HepG2 (cell line): ENCODE data around the gene CATSPERB. TPM values are rescaled to one million over a fixed set of nuclear protein-coding genes. Genes with fewer than 3 reads are reported as not detected.

ENCODE experiments used
- ATAC-seq: fragments of 200-7000 bp; cut with Tn5 transposase; 3 replicates; pipeline ENCODE4 v1.9.1; 2020; ENCODE audit warnings: mild to moderate bottlenecking, moderate library complexity
- BruUV-seq: library from RNA; stranded (reverse); fragments of 400-500 nt; replicated peaks from 2 replicates; lab custom pipeline; 2021; lab: Mats Ljungman, UMichigan
- CTCF ChIA-PET: fragments of 300-600 bp; formaldehyde crosslinking; extraction: SDS; loops from one replicate; lab custom pipeline; 2021; ENCODE audit warnings: low total read pairs, inconsistent platforms, low intra/inter-chr PET ratio; lab: Yijun Ruan, JAX
- POLR2A ChIA-PET: fragments of 350-600 bp; sonication (Branson Sonifier 250); formaldehyde crosslinking; loops from one replicate; lab custom pipeline; 2020; ENCODE audit warnings: antibody characterized with exemption, inconsistent platforms; lab: Yijun Ruan, JAX
- DNase-seq: peaks from one replicate; pipeline ENCODE4 v3.0.0-alpha.2; 2015; ENCODE audit warnings: low spot score
- FAIRE-seq: peaks from 3 replicates; lab custom pipeline; 2011; peaks lifted over from hg19 to GRCh38; lab: Jason Lieb, UNC
- H2AFZ ChIP-seq: one replicate; pipeline ENCODE4 v1.6.1; 2011; ENCODE audit warnings: low read length, inconsistent platforms
- H3K27ac ChIP-seq: fragments of 300-600 bp; 3 replicates; pipeline ENCODE4 v1.8.0; 2011; ENCODE audit warnings: mixed run types, mild to moderate bottlenecking, mixed read lengths, low read length, inconsistent platforms; ENCODE audit not compliant: insufficient read depth; ENCODE audit errors: extremely low read length
- H3K27me3 ChIP-seq, 2 experiments: fragments of 200-600 bp in 1 of 2; 2 replicates in 1 of 2; 3 replicates in 1 of 2; pipeline versions ENCODE4 v1.6.0 to v1.8.0; 2011; ENCODE audit warnings: low read length in 2 of 2, mild to moderate bottlenecking in 2 of 2, moderate library complexity in 2 of 2, inconsistent platforms in 1 of 2; ENCODE audit not compliant: insufficient read depth in 2 of 2, control insufficient read depth in 1 of 2
- H3K36me3 ChIP-seq, 2 experiments: fragments of 200-600 bp in 1 of 2; replicated peaks in 1 of 2; 2 replicates in 1 of 2; 3 replicates in 1 of 2; pipeline versions ENCODE4 v1.5.1 to v1.8.0; 2011; ENCODE audit warnings: low read length in 2 of 2, inconsistent platforms in 1 of 2; ENCODE audit not compliant: insufficient read depth in 2 of 2, control insufficient read depth in 1 of 2
- H3K4me1 ChIP-seq: 2 replicates; pipeline ENCODE4 v1.5.1; 2012; ENCODE audit warnings: low read length, inconsistent platforms; ENCODE audit not compliant: insufficient read depth
- H3K4me2 ChIP-seq: 2 replicates; pipeline ENCODE4 v1.6.0; 2011; ENCODE audit warnings: low read depth, low read length, inconsistent platforms
- H3K4me3 ChIP-seq, 3 experiments: fragments of 200-600 bp in 1 of 3; sonication (generic), shearing (Covaris generic) in 1 of 3; replicated peaks in 1 of 3; 2 replicates each; pipeline ENCODE4 v1.5.1; 2011 to 2016; ENCODE audit warnings: low read length in 3 of 3, inconsistent platforms in 2 of 3, low read depth in 2 of 3, mild to moderate bottlenecking in 2 of 3, control low read depth in 1 of 3, mixed read lengths in 1 of 3; ENCODE audit not compliant: insufficient read depth in 1 of 3
- H3K79me2 ChIP-seq: one replicate; pipeline ENCODE4 v1.6.1; 2011; ENCODE audit warnings: low read length, inconsistent platforms; ENCODE audit not compliant: insufficient read depth
- H3K9ac ChIP-seq: 2 replicates; pipeline ENCODE4 v1.6.0; 2011; ENCODE audit warnings: mild to moderate bottlenecking, low read depth, low read length, inconsistent platforms; ENCODE audit not compliant: insufficient read depth
- H3K9me3 ChIP-seq: 2 replicates; pipeline ENCODE4 v1.5.1; 2012; ENCODE audit warnings: mild to moderate bottlenecking, low read length
- H4K20me1 ChIP-seq: 2 replicates; pipeline ENCODE4 v1.6.0; 2011; ENCODE audit warnings: inconsistent platforms, mild to moderate bottlenecking, low read length, moderate library complexity; ENCODE audit not compliant: insufficient read depth
- AGO2 ChIP-seq: fragments of 200-400 bp; formaldehyde crosslinking; optimal IDR thresholded peaks from 2 replicates; pipeline ENCODE3; 2017; ENCODE audit warnings: mild to moderate bottlenecking, low read depth, low read length, moderate library complexity
- CBX1 ChIP-seq: IDR thresholded peaks from one replicate; pipeline ENCODE4 v1.6.1; 2016; ENCODE audit warnings: antibody characterized with exemption, low read depth
- CEBPG ChIP-seq: IDR thresholded peaks from 2 replicates; pipeline ENCODE4 v1.6.1; 2016
- GTF2F1 ChIP-seq: fragments of 150-350 bp; IDR thresholded peaks from 2 replicates; pipeline ENCODE4 v1.6.1; 2014; ENCODE audit warnings: low read length
- IKZF1 ChIP-seq: fragments of 450-650 bp; IDR thresholded peaks from 2 replicates; pipeline ENCODE4 v1.7.1; 2016
- SATB2 ChIP-seq: sonication (generic); formaldehyde crosslinking; IDR thresholded peaks from 2 replicates; pipeline ENCODE4 v1.5.0; 2020; ENCODE audit warnings: missing genetic modification reagents
- ZNF10 ChIP-seq: sonication (generic); formaldehyde crosslinking; IDR thresholded peaks from 2 replicates; pipeline ENCODE4 v1.4.0; 2020; ENCODE audit warnings: mild to moderate bottlenecking, low read depth, missing genetic modification reagents, borderline replicate concordance
- ZNF660 ChIP-seq: sonication (generic); formaldehyde crosslinking; IDR thresholded peaks from 2 replicates; pipeline ENCODE4 v1.5.1; 2020; ENCODE audit warnings: mild to moderate bottlenecking, low read depth, missing genetic modification reagents, borderline replicate concordance
- ZNF878 ChIP-seq: sonication (generic); formaldehyde crosslinking; IDR thresholded peaks from 2 replicates; pipeline ENCODE4 v1.8.1; 2023; ENCODE audit warnings: mild to moderate bottlenecking, missing genetic modification reagents, moderate library complexity
- whole genome bisulfite sequencing: methylation state at CpG from one replicate; pipeline ENCODE4 v1.1.6; 2017; ENCODE audit warnings: low lambda C conversion rate; 5-methylcytosine and 5-hydroxymethylcytosine counted together
- in situ Hi-C: cut with HindIII; loops from 2 replicates; pipeline ENCODE4 v1.10.0; 2017; ENCODE audit warnings: low pct_unique_long_range_greater_than_20kb; ENCODE audit not compliant: extremely low pct_ligation_motif_present
- intact Hi-C: fragments of 100-400 bp; cut with micrococcal nuclease; formaldehyde crosslinking; loops from one replicate; pipeline ENCODE4 v1.10.0; 2022; ENCODE audit not compliant: unreplicated experiment
- polyA plus RNA-seq, 8 experiments: library from polyadenylated mRNA; depleted of rRNA in 3 of 8; stranded (reverse) in 7 of 8; unstranded in 1 of 8; fragments of >200 nt; fragmentation: Illumina TruSeq in 4 of 8; extraction: Trizol in 4 of 8; gene quantifications; 2 replicates each; pipeline versions ENCODE4 v1.2.1 to v1.2.3, GENCODE V29; 2011 to 2016; ENCODE audit warnings: low read depth in 4 of 8, missing spikeins in 1 of 8, mixed read lengths in 1 of 8; ENCODE audit not compliant: insufficient read depth in 1 of 8
- total RNA-seq, 5 experiments: library from RNA; depleted of rRNA; stranded (reverse); fragments of >200 nt; fragmentation: Illumina TruSeq; extraction: Trizol; gene quantifications; 2 replicates each; pipeline ENCODE4 v1.2.3, GENCODE V29; 2016; ENCODE audit warnings: low read depth in 1 of 5

CATSPERB gene
- total and polyA plus RNA-seq, 2 of the 13 experiments (the other 11 are each of a cell fraction or from before 2014, with no cell fraction given) = not detected

GRCh38 chr14:91706996-91707395 lies 24.9 kb downstream of the CATSPERB start:
- H2AFZ ChIP-seq = no peak overlapping the region
- no TSS peak for BruUV-seq
- H3K4me1 ChIP-seq = no peaks in the 10 kb centered on the region
- no peaks in the 10 kb centered on the region for H3K79me2 ChIP-seq
- H3K9me3 ChIP-seq = no peaks in the 10 kb centered on the region
- in situ Hi-C loops = no loop called here
- no peak overlapping the region for H3K4me3 ChIP-seq
- no peak overlapping the region for H3K27ac ChIP-seq
- no peak overlapping the region for H3K9ac ChIP-seq
- ATAC-seq (no peak), FAIRE-seq (no peak), DNase-seq (no peak)
- intact Hi-C loops = no loop called here
- ChIA-PET POLR2A (no interaction called here), CTCF (no interaction called here)
- no peaks in the 10 kb centered on the region for H4K20me1 ChIP-seq
- no peak overlapping the region for H3K4me2 ChIP-seq
- no peaks in the 10 kb centered on the region; a peak in 1 of 5 replicates for H3K27me3 ChIP-seq
- no peak for TF ChIP-seq SATB2
- no peak for TF ChIP-seq IKZF1
- H3K36me3 ChIP-seq = no peaks in the 10 kb centered on the region

GRCh38 chr14:91694643-91695042 lies 37.2 kb downstream of the CATSPERB start:
- Histone ChIP-seq H3K4me1 (no peaks in the 10 kb centered on the region), H3K79me2 (no peaks in the 10 kb centered on the region), H3K4me2 (no peak overlapping the region), H3K4me3 (no peak overlapping the region), H2AFZ (no peak overlapping the region), H4K20me1 (no peaks in the 10 kb centered on the region), H3K27ac (no peak overlapping the region), H3K36me3 (no peaks in the 10 kb centered on the region), H3K9ac (no peak overlapping the region), H3K9me3 (peaks cover 9% of the 10 kb centered on the region), H3K27me3 (no peaks in the 10 kb centered on the region; a peak in 1 of 5 replicates)
- ChIA-PET CTCF (no interaction called here), POLR2A (no interaction called here)
- 38% methylated on average over 2 of the region's 2 CpGs for WGBS
- no peak for DNase-seq
- ATAC-seq = no peak
- in situ Hi-C loops (no loop called here), intact Hi-C loops (no loop called here)
- no peak for TF ChIP-seq ZNF660
- no peak for TF ChIP-seq GTF2F1
- no peak for TF ChIP-seq ZNF10 (CRISPR knock-in tag)
- no peak for TF ChIP-seq AGO2
- TF ChIP-seq CEBPG = no peak
- no peak for TF ChIP-seq ZNF878
- TF ChIP-seq CBX1 = no peak
- BruUV-seq = no TSS peak
- FAIRE-seq = no peak
